Type B pancreatic cell (in vitro differentiated cells): Measurements from ENCODE around the gene UNC119B. TPM values are rescaled to one million over a fixed set of nuclear protein-coding genes. Genes with fewer than 3 reads are reported as not detected.

Source experiments
- DNase-seq: peaks from one replicate; pipeline ENCODE4 v3.0.0; 2021; ENCODE audit warnings: mixed read lengths; ENCODE audit not compliant: unreplicated experiment; ENCODE audit errors: extremely low spot score
- H3K27ac Mint-ChIP-seq: 2 replicates; pipeline ENCODE4 v1.8.0; 2021; ENCODE audit warnings: mild to moderate bottlenecking, mixed read lengths
- H3K27me3 Mint-ChIP-seq: 2 replicates; pipeline ENCODE4 v1.8.0; 2021; ENCODE audit warnings: mixed read lengths
- H3K36me3 Mint-ChIP-seq: 2 replicates; pipeline ENCODE4 v1.8.0; 2021; ENCODE audit warnings: mixed read lengths
- H3K4me1 Mint-ChIP-seq: one replicate; pipeline ENCODE4 v1.8.0; 2021; ENCODE audit warnings: mixed read lengths; ENCODE audit not compliant: unreplicated experiment
- H3K4me3 Mint-ChIP-seq: 2 replicates; pipeline ENCODE4 v1.8.0; 2021; ENCODE audit warnings: mild to moderate bottlenecking, mixed read lengths
- H3K9me3 Mint-ChIP-seq: 2 replicates; pipeline ENCODE4 v1.8.0; 2021; ENCODE audit warnings: mixed read lengths
- CTCF ChIP-seq: fragments of 200-600 bp; sonication (generic); conservative IDR thresholded peaks from 2 replicates; pipeline ENCODE4 v1.5.0; 2021; ENCODE audit warnings: antibody characterized with exemption, mild to moderate bottlenecking
- total RNA-seq: library from RNA; stranded (reverse); gene quantifications from 2 replicates; pipeline ENCODE4 v1.2.1, GENCODE V29; 2021; ENCODE audit warnings: low replicate concordance

The UNC119B gene
- total RNA-seq, 1 donor from 2014 or later: 57.2 TPM

- Mint-ChIP-seq H3K36me3 (peaks cover 8% of the 10 kb centered on the region), H3K4me3 (no peak overlapping the region), H3K27ac (no peak overlapping the region), H3K9me3 (no peaks in the 10 kb centered on the region), H3K27me3 (no peaks in the 10 kb centered on the region), H3K4me1 (no peaks in the 10 kb centered on the region)
- no peak for TF ChIP-seq CTCF
- DNase-seq: no peak
These were observed 24.9 kb downstream of the UNC119B start for GRCh38 chr12:120735181-120735580.

GRCh38 chr12:120736404-120737331 lies 26.4 kb downstream of the UNC119B start:
- Mint-ChIP-seq H3K4me3 (no peak overlapping the region), H3K27ac (no peak overlapping the region), H3K27me3 (no peaks in the 10 kb centered on the region), H3K9me3 (no peaks in the 10 kb centered on the region), H3K4me1 (no peaks in the 10 kb centered on the region), H3K36me3 (peaks cover 3% of the 10 kb centered on the region)
- DNase-seq: no peak
- no peak for TF ChIP-seq CTCF

DNA sequence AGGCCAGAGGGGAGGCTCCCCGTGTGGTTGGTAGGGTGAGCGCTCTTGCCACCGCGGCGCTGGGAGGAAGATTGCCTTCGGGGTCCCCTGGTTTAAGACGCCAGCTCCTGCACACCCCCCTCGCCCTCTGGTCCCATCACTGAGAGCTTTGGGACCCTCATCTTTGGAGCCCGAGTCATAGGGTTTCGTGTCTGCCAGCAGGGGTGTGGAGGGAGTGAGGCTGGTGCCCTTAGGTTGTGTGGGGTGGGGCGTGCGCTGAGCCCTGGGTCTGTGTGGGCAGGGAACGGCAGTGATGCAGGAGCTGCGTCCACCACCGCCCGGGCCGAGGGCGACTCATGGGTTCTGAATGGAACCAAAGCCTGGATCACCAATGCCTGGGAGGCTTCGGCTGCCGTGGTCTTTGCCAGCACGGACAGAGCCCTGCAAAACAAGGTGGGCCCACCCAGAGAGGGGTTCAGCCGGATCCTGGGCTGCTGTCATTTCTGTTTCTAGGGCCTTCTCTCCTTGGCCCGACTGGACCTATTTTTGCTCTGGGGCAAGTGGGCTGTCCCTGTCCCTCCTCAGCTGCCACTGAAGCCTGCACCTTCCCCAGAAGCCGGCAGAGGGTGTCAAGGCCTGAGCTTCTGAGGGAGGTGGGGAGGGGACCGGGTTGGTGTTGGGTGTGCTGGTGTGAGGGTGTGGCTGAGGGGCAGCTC lies 27.4 kb downstream of the UNC119B start:
- H3K4me1 Mint-ChIP-seq: no peaks in the 10 kb centered on the region
- peak; percentile 45 for TF ChIP-seq CTCF
- H3K4me3 Mint-ChIP-seq: no peak overlapping the region
- no peak overlapping the region for H3K27ac Mint-ChIP-seq
- DNase-seq: no peak
- H3K36me3 Mint-ChIP-seq: peaks cover 3% of the 10 kb centered on the region
- no peaks in the 10 kb centered on the region for H3K27me3 Mint-ChIP-seq
- H3K9me3 Mint-ChIP-seq: no peaks in the 10 kb centered on the region

DNA sequence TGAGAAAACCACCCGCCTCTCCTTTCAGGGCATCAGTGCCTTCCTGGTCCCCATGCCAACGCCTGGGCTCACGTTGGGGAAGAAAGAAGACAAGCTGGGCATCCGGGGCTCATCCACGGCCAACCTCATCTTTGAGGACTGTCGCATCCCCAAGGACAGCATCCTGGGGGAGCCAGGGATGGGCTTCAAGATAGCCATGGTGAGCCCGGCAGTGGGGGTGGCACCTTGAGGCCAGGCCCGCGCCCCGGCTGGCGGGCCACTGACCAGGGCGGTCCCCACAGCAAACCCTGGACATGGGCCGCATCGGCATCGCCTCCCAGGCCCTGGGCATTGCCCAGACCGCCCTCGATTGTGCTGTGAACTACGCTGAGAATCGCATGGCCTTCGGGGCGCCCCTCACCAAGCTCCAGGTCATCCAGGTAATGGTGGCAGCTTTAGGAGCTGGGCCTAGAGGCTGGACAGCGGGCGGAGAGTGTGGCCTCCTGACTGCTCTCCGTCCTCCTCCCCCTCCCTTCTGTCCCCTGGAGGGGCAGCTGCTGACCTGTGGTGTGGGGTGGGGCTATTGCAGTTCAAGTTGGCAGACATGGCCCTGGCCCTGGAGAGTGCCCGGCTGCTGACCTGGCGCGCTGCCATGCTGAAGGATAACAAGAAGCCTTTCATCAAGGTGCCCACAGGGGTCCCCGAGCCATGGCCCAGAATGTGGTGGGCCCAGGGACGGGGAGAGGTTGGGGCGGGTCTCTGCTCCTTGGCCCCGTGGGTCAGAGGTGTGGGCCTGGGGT lies 28.2 kb downstream of the UNC119B start:
- no peaks in the 10 kb centered on the region for H3K4me1 Mint-ChIP-seq
- no peaks in the 10 kb centered on the region for H3K9me3 Mint-ChIP-seq
- peaks cover 3% of the 10 kb centered on the region for H3K36me3 Mint-ChIP-seq
- DNase-seq: no peak
- no peak overlapping the region for H3K4me3 Mint-ChIP-seq
- no peak overlapping the region for H3K27ac Mint-ChIP-seq
- no peaks in the 10 kb centered on the region for H3K27me3 Mint-ChIP-seq
- TF ChIP-seq CTCF: peak; percentile 8

DNA sequence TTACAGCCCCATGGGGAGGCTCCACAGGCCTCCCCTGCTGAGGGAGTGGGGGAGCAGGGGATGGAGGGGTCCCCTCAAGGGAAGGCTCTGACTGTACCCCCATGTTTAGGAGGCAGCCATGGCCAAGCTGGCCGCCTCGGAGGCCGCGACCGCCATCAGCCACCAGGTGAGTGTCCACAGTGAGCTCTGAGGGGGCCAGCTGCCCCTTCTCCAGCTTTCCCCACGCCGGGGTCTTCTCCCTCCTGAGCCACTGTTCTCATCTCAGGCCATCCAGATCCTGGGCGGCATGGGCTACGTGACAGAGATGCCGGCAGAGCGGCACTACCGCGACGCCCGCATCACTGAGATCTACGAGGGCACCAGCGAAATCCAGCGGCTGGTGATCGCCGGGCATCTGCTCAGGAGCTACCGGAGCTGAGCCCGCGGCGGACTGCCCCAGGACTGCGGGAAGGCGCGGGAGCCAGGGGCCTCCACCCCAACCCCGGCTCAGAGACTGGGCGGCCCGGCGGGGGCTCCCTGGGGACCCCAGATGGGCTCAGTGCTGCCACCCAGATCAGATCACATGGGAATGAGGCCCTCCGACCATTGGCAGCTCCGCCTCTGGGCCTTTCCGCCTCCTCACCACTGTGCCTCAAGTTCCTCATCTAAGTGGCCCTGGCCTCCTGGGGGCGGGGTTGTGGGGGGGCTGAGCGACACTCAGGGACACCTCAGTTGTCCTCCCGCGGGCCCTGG lies 28.9 kb downstream of the UNC119B start:
- Mint-ChIP-seq H3K36me3 (peaks cover 2% of the 10 kb centered on the region), H3K27ac (no peak overlapping the region), H3K4me3 (no peak overlapping the region), H3K27me3 (no peaks in the 10 kb centered on the region), H3K9me3 (no peaks in the 10 kb centered on the region), H3K4me1 (no peaks in the 10 kb centered on the region)
- no peak for TF ChIP-seq CTCF
- DNase-seq: no peak
